ENCODE measurements around the gene FFAR3. TPM values are rescaled to one million over a fixed set of nuclear protein-coding genes. Genes with fewer than 3 reads are reported as not detected.
"Not testable (repeated sequence)": the region's sequence is repeated elsewhere in the genome, so short reads cannot be mapped to it uniquely, and the experiment has no call there.

Gene FFAR3
- total RNA-seq, 2 experiments from 2014 or later = not detected

DNA sequence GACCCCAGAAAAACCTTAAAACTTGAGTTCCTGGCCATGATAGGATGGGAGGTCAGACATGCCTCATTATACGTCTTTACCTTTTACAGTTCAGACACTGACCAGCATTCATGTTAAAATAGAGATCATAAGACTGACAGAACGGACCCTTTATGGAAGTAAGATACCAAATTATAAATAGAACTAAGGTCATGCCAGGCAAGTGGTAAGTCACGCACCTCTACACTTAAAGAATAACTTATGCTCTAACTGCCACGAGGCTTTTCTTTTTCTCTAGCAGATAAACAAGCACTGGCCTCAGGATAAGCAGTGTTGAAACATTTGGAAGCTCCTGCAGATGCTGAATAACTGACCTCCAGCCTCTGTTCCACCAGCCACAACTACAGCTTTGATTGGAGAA lies 41.0 kb downstream of the FFAR3 start:
- Mint-ChIP-seq H3K4me1 (ENCODE audit: low read depth) (no peaks in the 10 kb centered on the region), H3K27ac (no peak overlapping the region), H3K4me3 (no peak overlapping the region), H3K27me3 (no peaks in the 10 kb centered on the region), H3K9me3 (no peaks in the 10 kb centered on the region), H3K36me3 (ENCODE audit: low read depth) (no peaks in the 10 kb centered on the region)
- POLR2A ChIA-PET = no interaction called here
- TF ChIP-seq, protein P1, sequence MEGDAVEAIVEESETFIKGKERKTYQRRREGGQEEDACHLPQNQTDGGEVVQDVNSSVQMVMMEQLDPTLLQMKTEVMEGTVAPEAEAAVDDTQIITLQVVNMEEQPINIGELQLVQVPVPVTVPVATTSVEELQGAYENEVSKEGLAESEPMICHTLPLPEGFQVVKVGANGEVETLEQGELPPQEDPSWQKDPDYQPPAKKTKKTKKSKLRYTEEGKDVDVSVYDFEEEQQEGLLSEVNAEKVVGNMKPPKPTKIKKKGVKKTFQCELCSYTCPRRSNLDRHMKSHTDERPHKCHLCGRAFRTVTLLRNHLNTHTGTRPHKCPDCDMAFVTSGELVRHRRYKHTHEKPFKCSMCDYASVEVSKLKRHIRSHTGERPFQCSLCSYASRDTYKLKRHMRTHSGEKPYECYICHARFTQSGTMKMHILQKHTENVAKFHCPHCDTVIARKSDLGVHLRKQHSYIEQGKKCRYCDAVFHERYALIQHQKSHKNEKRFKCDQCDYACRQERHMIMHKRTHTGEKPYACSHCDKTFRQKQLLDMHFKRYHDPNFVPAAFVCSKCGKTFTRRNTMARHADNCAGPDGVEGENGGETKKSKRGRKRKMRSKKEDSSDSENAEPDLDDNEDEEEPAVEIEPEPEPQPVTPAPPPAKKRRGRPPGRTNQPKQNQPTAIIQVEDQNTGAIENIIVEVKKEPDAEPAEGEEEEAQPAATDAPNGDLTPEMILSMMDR (IDR thresholded peaks at IDR 0.05) = no peak
- DNase-seq (no peak), ATAC-seq (ENCODE audit: poor library complexity) (no peak)
- no peak overlapping the region for H3K27ac ChIP-seq (ENCODE audit: low read depth in 1 of 2, low read length in 2 of 2)
- CTCF ChIA-PET = no interaction called here
- intact Hi-C loops (cut with DNase I, micrococcal nuclease) = no loop called here
- peaks cover 3% of the 10 kb centered on the region for H3K4me1 ChIP-seq (ENCODE audit: insufficient read depth, low read length)
- no peaks in the 10 kb centered on the region for H3K36me3 ChIP-seq (ENCODE audit: insufficient read depth, low read length)
- H3K9me3 ChIP-seq (ENCODE audit: control insufficient read depth in 1 of 2, insufficient read depth in 1 of 2, low read length in 2 of 2) = no peaks in the 10 kb centered on the region
- H3K27me3 ChIP-seq (ENCODE audit: control insufficient read depth in 1 of 2, insufficient read depth in 2 of 2, low read length in 2 of 2) = no peaks in the 10 kb centered on the region
- H3K4me3 ChIP-seq (ENCODE audit: low read length) = no peak overlapping the region

DNA sequence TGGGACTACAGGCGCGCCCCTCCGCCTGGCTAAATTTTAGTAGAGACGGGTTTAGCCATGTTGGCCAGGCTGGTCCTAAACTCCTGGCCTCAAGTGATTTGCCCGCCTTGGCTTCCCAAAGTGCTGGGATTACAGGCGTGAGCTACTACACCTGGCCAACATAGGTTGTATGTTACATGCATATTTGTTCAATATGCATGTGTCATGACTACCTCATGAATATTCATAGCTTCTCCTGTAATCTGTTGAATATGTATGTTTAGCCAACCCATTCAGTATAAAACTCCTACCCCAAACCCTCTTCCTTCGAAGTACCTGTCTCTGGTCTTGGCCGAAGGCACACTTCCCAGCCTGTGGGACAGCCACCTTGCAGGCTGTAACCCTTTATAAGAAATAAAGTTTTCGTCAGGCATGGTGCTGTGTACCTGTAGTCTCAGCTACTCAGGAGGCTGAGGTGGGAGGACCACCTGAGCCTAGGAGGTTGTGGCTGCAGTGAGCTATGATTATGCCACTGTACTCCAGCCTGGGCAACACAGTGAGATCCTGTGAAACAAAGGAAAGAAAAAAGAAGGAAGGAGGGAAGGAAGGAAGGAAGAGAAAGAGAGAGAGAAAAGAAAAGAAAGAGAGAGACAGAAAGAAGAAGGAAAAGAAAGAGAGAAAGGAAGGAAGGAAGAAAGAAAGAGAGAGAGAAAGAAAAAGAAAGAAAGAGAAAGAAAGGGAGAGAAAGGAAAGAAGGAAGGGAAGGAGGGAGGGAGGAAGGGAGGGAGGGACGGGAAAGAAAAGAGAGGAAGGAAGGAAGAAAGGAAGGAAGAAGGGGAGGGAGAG lies 41.9 kb downstream of the FFAR3 start:
- Histone ChIP-seq H3K27ac (ENCODE audit: low read depth in 1 of 2, low read length in 2 of 2) (no peak overlapping the region), H3K4me3 (ENCODE audit: low read length) (no peak overlapping the region), H3K36me3 (ENCODE audit: insufficient read depth, low read length) (no peaks in the 10 kb centered on the region), H3K27me3 (ENCODE audit: control insufficient read depth in 1 of 2, insufficient read depth in 2 of 2, low read length in 2 of 2) (no peaks in the 10 kb centered on the region), H3K4me1 (ENCODE audit: insufficient read depth, low read length) (peaks cover 3% of the 10 kb centered on the region), H3K9me3 (ENCODE audit: control insufficient read depth in 1 of 2, insufficient read depth in 1 of 2, low read length in 2 of 2) (no peaks in the 10 kb centered on the region)
- Mint-ChIP-seq H3K4me3 (no peak overlapping the region), H3K27me3 (no peaks in the 10 kb centered on the region), H3K36me3 (ENCODE audit: low read depth) (no peaks in the 10 kb centered on the region), H3K27ac (no peak overlapping the region), H3K9me3 (no peaks in the 10 kb centered on the region), H3K4me1 (ENCODE audit: low read depth) (no peaks in the 10 kb centered on the region)
- TF ChIP-seq, protein P1 (IDR thresholded peaks at IDR 0.05) = no peak
- intact Hi-C loops (cut with DNase I, micrococcal nuclease) = no loop called here
- ATAC-seq (ENCODE audit: poor library complexity) = no peak
- DNase-seq = no peak
- ChIA-PET POLR2A (no interaction called here), CTCF (no interaction called here)

DNA sequence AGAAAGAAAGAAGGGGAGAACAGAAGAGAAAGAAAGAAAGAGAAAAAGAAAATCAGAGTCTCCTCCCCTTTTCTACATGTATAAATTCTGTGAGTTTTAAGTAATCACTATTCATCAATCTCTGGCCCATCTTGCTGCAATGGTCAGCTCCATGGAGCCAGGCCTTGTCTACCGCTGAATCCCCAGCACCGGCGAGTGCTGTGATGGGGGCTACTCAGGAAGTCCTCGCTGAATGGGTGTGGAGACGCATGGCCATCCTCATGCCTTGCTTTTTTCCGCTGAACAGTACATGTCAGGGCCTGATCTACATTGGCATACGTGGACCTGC lies 42.5 kb downstream of the FFAR3 start:
- intact Hi-C loops (cut with DNase I, micrococcal nuclease) = no loop called here
- Mint-ChIP-seq H3K4me3 (no peak overlapping the region), H3K27ac (no peak overlapping the region), H3K36me3 (ENCODE audit: low read depth) (no peaks in the 10 kb centered on the region), H3K4me1 (ENCODE audit: low read depth) (no peaks in the 10 kb centered on the region), H3K9me3 (no peaks in the 10 kb centered on the region), H3K27me3 (no peaks in the 10 kb centered on the region)
- Histone ChIP-seq H3K4me3 (ENCODE audit: low read length) (no peak overlapping the region), H3K9me3 (ENCODE audit: control insufficient read depth in 1 of 2, insufficient read depth in 1 of 2, low read length in 2 of 2) (no peaks in the 10 kb centered on the region), H3K4me1 (ENCODE audit: insufficient read depth, low read length) (peaks cover 3% of the 10 kb centered on the region), H3K27me3 (ENCODE audit: control insufficient read depth in 1 of 2, insufficient read depth in 2 of 2, low read length in 2 of 2) (no peaks in the 10 kb centered on the region), H3K36me3 (ENCODE audit: insufficient read depth, low read length) (no peaks in the 10 kb centered on the region), H3K27ac (ENCODE audit: low read depth in 1 of 2, low read length in 2 of 2) (no peak overlapping the region)
- POLR2A ChIA-PET = no interaction called here
- DNase-seq (no peak), ATAC-seq (ENCODE audit: poor library complexity) (no peak)
- TF ChIP-seq, protein P1 (IDR thresholded peaks at IDR 0.05) = no peak
- CTCF ChIA-PET = no interaction called here

DNA sequence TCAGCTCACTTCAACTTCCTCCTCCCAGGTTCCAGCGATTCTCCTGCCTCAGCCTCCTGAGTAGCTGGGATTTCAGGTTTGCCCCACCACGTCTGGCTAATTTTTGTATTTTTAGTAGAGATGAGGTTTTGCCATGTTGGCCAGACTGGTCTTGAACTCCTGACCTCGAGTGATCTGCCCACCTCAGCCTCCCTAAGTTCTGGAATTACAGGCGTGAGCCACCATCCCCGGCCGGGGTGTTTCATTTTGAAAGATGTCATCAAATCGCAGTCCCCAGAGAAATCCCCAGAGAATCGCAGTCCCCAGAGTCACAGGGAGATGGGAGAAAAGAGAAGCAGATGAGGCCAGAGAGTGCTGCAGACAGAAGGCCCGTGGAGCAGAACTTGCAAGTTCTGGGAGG lies 43.2 kb downstream of the FFAR3 start:
- H3K4me3 Mint-ChIP-seq; CTCF ChIA-PET; H3K36me3 Mint-ChIP-seq (ENCODE audit: low read depth); H3K4me1 Mint-ChIP-seq (ENCODE audit: low read depth); DNase-seq; H3K27ac ChIP-seq (ENCODE audit: low read depth in 1 of 2, low read length in 2 of 2); intact Hi-C loops (cut with DNase I, micrococcal nuclease); H3K4me3 ChIP-seq (ENCODE audit: low read length); POLR2A ChIA-PET; H3K36me3 ChIP-seq (ENCODE audit: insufficient read depth, low read length); H3K4me1 ChIP-seq (ENCODE audit: insufficient read depth, low read length); H3K27ac Mint-ChIP-seq; H3K27me3 Mint-ChIP-seq; H3K27me3 ChIP-seq (ENCODE audit: control insufficient read depth in 1 of 2, insufficient read depth in 2 of 2, low read length in 2 of 2); ATAC-seq (ENCODE audit: poor library complexity); H3K9me3 ChIP-seq (ENCODE audit: control insufficient read depth in 1 of 2, insufficient read depth in 1 of 2, low read length in 2 of 2); H3K9me3 Mint-ChIP-seq: not testable (repeated sequence)
